Activated B cell treated with CpG ODN at 0.5 μM for 24 hours (primary cell): ENCODE results near the gene ZZZ3. TPM values are rescaled to one million over a fixed set of nuclear protein-coding genes. Genes with fewer than 3 reads are reported as not detected.

Experiments
- ATAC-seq: fragments of 200-7000 bp; cut with Tn5 transposase; one replicate; pipeline ENCODE4 v1.10.0; 2021; ENCODE audit warnings: low read depth, mild to moderate bottlenecking, moderate library complexity
- CTCF ChIA-PET: fragments of 350-600 bp; sonication (Branson Sonifier 250); formaldehyde crosslinking; loops from one replicate; lab custom pipeline; 2021; ENCODE audit warnings: antibody characterized with exemption; lab: Charles Lee
- POLR2A ChIA-PET: fragments of 350-600 bp; sonication (Branson Sonifier 250); formaldehyde crosslinking; loops from one replicate; lab custom pipeline; 2021; ENCODE audit warnings: antibody characterized with exemption; lab: Charles Lee
- DNase-seq: peaks from one replicate; pipeline ENCODE4 v3.0.0; 2022
- H3K27ac Mint-ChIP-seq: one replicate; pipeline ENCODE4 v1.8.0; 2020; ENCODE audit warnings: mixed read lengths
- H3K27me3 Mint-ChIP-seq: one replicate; pipeline ENCODE4 v1.8.0; 2021; ENCODE audit warnings: mixed read lengths
- H3K36me3 Mint-ChIP-seq: one replicate; pipeline ENCODE4 v1.8.0; 2021; ENCODE audit warnings: low read depth, mixed read lengths
- H3K4me1 Mint-ChIP-seq: one replicate; pipeline ENCODE4 v1.8.0; 2021; ENCODE audit warnings: mixed read lengths
- H3K4me3 Mint-ChIP-seq: one replicate; pipeline ENCODE4 v1.8.0; 2020; ENCODE audit warnings: mild to moderate bottlenecking, mixed read lengths
- H3K9me3 Mint-ChIP-seq: one replicate; pipeline ENCODE4 v1.8.0; 2020; ENCODE audit warnings: mixed read lengths
- intact Hi-C: fragments of 100-400 bp; cut with micrococcal nuclease; formaldehyde crosslinking; loops from one replicate; pipeline ENCODE4 v1.15.1; 2024
- total RNA-seq: library from RNA; stranded (reverse); gene quantifications from 2 replicates; pipeline ENCODE4 v1.2.3, GENCODE V29; 2022
- TF ChIP-seq, protein P1 (sequence below): fragments of 200-600 bp; IDR thresholded peaks from one replicate; pipeline ENCODE4 v1.8.0; 2022; ENCODE audit warnings: antibody characterized with exemption, mild to moderate bottlenecking

Gene ZZZ3
- total RNA-seq, 1 donor from 2014 or later, result 61.4 TPM

DNA sequence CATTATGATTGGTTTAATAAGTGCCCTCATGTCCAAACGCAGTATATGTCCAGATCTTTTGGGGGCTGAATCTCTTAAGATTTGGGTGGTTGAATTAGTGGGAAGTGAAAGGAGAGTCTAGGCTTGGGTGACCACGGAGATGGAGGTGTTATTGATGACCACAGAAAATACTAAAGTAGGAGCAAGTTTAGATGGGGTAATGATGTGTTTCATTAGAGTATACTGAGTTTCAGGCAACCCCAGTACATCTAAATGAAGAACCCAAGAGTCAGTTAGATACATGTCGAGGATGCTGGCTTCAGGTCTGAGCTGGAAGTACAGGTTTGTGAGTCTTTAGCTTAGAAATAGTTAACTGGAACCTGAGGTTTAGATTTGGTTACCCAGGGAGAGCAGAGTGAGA lies 6.5 kb upstream of the ZZZ3 start:
- intact Hi-C loops, result loop anchor here (10.0 kb wide), 1 partner anchor 1614 kb away; the partner anchor contains the start of gene ST6GALNAC3
- TF ChIP-seq, protein P1, sequence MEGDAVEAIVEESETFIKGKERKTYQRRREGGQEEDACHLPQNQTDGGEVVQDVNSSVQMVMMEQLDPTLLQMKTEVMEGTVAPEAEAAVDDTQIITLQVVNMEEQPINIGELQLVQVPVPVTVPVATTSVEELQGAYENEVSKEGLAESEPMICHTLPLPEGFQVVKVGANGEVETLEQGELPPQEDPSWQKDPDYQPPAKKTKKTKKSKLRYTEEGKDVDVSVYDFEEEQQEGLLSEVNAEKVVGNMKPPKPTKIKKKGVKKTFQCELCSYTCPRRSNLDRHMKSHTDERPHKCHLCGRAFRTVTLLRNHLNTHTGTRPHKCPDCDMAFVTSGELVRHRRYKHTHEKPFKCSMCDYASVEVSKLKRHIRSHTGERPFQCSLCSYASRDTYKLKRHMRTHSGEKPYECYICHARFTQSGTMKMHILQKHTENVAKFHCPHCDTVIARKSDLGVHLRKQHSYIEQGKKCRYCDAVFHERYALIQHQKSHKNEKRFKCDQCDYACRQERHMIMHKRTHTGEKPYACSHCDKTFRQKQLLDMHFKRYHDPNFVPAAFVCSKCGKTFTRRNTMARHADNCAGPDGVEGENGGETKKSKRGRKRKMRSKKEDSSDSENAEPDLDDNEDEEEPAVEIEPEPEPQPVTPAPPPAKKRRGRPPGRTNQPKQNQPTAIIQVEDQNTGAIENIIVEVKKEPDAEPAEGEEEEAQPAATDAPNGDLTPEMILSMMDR, result no peak
- Mint-ChIP-seq H3K27me3 (no peaks in the 10 kb centered on the region), H3K27ac (no peak overlapping the region), H3K9me3 (no peaks in the 10 kb centered on the region), H3K36me3 (peaks cover 13% of the 10 kb centered on the region), H3K4me1 (peaks cover 7% of the 10 kb centered on the region), H3K4me3 (no peak overlapping the region)
- ATAC-seq (no peak), DNase-seq (no peak)
- CTCF ChIA-PET, result no interaction called here
- POLR2A ChIA-PET, result interaction anchor here (0.5 to 0.9 kb wide), 2 partner anchors 29 to 291 kb away, joined by 3 to 8 read pairs; partner anchors contain the start of gene FUBP1

DNA sequence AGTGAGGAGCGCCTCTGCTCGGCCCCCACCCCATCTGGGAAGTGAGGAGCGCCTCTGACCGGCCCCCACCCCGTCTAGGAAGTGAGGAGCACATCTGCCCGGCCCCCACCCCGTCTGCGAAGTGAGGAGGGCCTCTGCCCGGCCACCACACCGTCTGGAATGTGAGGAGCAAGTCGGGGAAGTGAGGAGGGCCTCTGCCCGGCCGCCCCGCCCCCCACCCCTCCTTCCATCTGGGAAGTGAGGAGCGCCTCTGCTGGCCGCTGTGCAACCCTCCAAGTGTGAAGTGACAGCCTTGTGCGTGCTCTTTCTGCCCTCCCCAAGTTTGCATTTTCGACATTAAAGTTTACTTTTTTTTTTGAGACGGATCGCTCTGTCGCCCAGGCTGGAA lies 5.1 kb upstream of the ZZZ3 start:
- peak overlapping the region; percentile 69 for H3K4me3 Mint-ChIP-seq
- no peak overlapping the region for H3K27ac Mint-ChIP-seq
- DNase-seq (no peak), ATAC-seq (no peak)
- CTCF ChIA-PET, result no interaction called here
- intact Hi-C loops, result loop anchor here (10.0 kb wide), 1 partner anchor 1613 kb away; the partner anchor contains the start of gene ST6GALNAC3
- H3K36me3 Mint-ChIP-seq, result peaks cover 12% of the 10 kb centered on the region
- H3K27me3 Mint-ChIP-seq, result no peaks in the 10 kb centered on the region
- POLR2A ChIA-PET, result no interaction called here
- TF ChIP-seq, protein P1, result no peak
- H3K4me1 Mint-ChIP-seq, result peaks cover 12% of the 10 kb centered on the region
- H3K9me3 Mint-ChIP-seq, result no peaks in the 10 kb centered on the region

DNA sequence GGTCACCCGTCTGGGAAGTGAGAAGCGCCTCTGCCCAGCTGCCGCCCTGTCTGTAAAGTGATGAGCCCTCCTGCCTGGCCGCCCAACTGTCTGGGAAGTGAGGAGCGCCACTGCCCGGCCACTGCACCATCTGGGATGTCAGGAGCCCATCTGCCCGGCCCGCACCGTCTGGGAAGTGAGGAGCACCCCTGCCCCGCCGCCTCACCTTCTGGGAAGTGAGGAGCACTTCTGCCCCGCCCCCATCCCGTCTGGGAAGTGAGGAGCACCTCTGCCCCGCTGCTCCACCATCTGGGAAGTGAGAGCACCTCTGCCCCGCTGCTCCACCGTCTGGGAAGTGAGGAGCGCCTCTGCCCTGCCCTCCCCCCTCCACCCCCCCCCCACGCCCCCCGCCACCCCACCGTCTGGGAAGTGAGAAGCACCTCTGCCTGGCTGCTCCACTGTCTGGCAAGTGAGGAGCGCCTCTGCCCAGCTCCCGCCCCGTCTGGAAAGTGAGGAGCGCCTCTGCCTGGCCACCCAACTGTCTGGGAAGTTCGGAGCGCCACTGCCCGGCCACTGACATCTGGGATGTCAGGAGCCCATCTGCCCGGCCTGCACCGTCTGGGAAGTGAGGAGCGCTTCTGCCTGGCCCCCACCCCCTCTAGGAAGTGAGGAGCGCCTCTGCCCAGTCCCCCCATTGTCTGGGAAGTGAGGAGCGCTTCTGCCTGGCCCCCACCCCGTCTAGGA lies 4.5 kb upstream of the ZZZ3 start:
- Mint-ChIP-seq H3K36me3 (peaks cover 15% of the 10 kb centered on the region), H3K27me3 (no peaks in the 10 kb centered on the region), H3K9me3 (no peaks in the 10 kb centered on the region), H3K4me1 (peaks cover 18% of the 10 kb centered on the region), H3K27ac (no peak overlapping the region), H3K4me3 (no peak overlapping the region)
- intact Hi-C loops, result loop anchor here (10.0 kb wide), 1 partner anchor 1612 kb away; the partner anchor contains the start of gene ST6GALNAC3
- POLR2A ChIA-PET, result no interaction called here
- TF ChIP-seq, protein P1, result no peak
- CTCF ChIA-PET, result no interaction called here
- DNase-seq (no peak), ATAC-seq (no peak)

DNA sequence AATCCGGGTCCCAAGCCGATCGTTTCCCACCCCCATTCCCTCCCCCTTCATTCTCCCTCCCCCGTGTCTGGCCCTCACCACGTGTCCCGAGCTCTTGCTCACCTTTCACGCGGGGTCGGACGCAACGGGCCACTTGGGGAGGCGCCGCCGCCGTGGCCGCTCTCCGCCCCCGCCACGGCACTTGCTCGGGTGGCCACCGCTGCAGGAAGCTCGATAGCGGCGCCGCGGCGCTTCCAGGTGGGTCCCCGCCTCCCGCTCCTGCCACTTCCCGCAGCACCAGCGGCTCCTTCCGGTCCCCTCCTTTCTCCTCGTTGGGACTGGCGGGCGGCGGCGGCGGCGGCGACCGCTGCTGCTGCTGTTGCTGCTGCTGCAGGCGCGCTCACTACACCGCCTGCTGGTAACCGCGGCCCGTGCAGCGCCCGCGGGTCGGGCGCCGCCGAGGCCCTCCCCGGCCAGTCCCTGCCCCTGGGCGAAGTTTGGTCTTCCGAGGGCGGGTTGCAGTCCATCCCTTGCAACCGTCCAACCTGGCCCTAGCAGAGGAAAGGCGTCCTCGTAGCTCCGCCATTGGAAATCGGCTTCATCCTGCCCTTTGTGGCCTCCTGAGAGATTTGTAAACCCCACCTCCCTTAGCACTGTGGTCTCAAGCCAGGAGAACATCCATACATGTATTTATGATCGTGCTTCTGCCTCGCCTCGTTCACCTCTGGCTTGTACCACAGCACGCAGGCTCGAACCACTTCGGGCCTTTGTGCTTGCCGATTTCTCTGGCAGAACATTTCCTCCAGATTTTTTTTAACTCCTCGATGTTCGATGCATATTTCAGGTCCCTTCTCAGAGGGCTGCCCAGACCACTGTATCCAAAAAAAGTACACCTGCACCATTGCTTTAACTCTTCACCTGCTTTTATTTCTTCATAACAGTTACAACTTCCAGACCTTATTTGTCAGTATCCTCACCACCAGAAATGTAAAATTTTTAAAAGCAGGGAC lies 996 bp upstream of the ZZZ3 start:
- peaks cover 39% of the 10 kb centered on the region for H3K4me1 Mint-ChIP-seq
- TF ChIP-seq, protein P1, result peak; percentile 71

More for the DNA sequence above, 996 bp upstream of the ZZZ3 start:
- ChIA-PET CTCF (interaction anchor here (1.7 kb wide), 1 partner anchor 28 kb away, joined by 4 read pairs; no protein-coding TSS in a partner anchor), POLR2A (interaction anchor here (0.5 to 2.8 kb wide), 23 partner anchors 9 to 1898 kb away, joined by 3 to 33 read pairs (median 5); partner anchors contain the start of genes DNAJB4, FUBP1, MIGA1 and PIGK)
- DNase-seq (peak; percentile 90), ATAC-seq (peak; percentile 79)
- H3K4me3 Mint-ChIP-seq, result peak overlapping the region; percentile 91
- H3K27me3 Mint-ChIP-seq, result no peaks in the 10 kb centered on the region
- H3K36me3 Mint-ChIP-seq, result peaks cover 15% of the 10 kb centered on the region
- H3K9me3 Mint-ChIP-seq, result no peaks in the 10 kb centered on the region
- peak overlapping the region; percentile 96 for H3K27ac Mint-ChIP-seq
- intact Hi-C loops, result loop anchor here (1.0 to 10.0 kb wide), 11 partner anchors 96 to 1959 kb away; partner anchors contain the start of genes ACADM, DNAJB4, FUBP1 and MIGA1
